Fibroblast of skin of right quadriceps (primary cell): ENCODE results near the gene GZMM.
"Not testable (repeated sequence)": the region's sequence is repeated elsewhere in the genome, so short reads cannot be mapped to it uniquely, and the experiment has no call there.

Experiments
- DNase-seq: peaks from one replicate; pipeline ENCODE4 v3.0.0-alpha.2; 2013

Gene GZMM

DNA sequence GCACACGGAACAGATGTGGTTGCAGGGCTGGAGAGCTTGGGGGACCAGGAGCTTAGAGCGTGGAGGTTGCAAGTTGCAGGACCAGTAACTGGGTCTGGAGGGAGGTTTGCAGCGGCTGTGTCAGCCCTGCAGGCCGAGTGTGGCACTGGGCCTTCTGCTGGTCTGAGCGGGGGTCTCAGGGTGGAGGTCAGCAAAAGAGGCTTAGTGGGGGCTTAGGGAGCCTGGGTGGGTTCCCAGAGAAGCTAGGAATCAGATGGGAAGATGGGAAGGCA, 40.1 kb downstream of the GZMM start:
- DNase-seq, result no peak

DNA sequence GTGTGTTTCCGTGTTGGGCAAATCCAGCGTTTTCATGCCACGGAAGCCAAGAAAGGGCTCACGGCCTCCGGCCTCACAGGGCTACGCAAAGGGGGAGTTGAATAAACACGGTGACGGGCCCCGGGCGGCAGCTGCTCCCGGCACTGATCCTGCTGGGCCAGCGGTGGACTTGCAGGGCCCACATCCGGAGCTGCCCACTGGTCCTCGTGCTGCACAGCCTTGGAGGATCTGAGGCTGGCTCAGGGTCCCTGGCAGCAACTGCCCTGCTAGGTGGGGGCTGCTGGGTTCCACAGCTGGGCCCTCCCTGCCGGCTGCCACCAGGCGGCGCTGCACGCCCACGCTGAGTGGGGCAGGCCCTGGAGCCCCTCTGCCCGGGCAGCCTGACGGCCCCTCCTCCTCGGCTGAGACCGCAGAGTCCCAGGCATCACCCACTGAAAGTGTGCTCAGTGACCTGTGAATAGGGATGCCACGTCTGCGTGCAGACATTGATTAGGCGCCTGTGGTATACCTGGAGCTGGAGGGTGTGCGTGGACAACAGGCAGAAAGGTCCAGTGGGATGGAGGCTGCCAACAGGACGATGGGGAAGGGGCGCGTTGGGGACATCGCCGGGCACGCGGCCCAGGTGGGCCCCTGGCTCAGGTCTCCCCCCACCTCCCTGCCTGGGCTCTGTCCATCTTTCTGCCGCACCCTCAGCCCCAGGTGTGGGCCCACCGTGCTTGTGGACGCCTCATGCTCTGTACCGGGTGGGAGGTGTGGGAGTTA, 40.6 kb downstream of the GZMM start:
- peak; percentile 49 for DNase-seq

DNA sequence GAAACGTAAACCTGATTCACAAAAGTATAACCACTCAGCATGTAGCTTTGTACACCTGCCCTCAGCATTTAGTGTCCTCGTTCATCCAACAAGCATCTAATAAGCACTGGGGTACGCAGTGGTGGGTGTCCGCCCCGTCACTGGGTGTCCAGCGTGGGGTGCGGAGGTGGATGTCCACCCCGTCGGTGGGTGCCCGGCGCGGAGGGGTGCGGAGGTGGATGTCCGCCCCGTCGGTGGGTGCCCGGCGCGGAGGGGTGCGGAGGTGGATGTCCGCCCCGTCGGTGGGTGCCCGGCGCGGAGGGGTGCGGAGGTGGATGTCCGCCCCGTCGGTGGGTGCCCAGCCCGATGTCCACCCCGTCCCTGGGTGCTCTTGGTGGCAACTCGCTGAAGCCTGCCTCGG, 41.3 kb downstream of the GZMM start:
- not testable (repeated sequence) for DNase-seq

- DNase-seq, result no peak
Observed at GRCh38 chr19:585551-586110, 41.8 kb downstream of the GZMM start.

DNA sequence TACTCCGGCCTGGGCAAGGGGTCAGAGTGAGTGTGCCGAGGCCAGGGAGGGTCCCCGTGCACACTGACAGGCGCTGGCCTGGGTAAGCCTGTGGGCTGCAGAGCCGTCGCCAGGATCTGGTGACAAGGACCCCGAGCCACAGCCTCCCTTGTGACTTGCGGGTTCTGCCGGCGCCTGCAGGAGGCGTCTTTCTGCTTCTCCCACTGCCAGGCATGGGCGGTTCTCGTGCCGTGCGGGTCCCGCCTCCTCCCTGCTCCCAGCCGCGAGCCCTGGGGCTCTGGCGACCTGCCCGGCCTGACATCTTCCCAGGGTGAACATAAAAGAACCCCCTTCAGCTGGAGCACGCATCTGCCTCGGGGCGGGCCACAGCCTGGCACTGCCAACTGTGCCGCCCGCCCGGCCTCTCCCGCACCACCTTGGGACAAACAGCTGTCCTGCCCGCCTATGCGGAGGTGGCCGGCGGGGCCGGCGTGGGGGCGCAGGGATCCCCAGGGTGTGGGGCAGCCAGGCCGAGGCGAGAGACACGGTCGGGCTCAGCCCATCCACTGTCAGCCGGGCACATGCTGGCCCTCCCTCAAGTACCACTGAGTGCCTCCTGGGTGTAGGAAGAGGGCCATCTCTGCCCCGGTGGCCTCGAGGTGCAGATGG, 44.4 kb downstream of the GZMM start:
- DNase-seq, result peak; percentile 80

GRCh38 chr19:588741-589692, 45.2 kb downstream of the GZMM start:
- DNase-seq, result no peak

DNA sequence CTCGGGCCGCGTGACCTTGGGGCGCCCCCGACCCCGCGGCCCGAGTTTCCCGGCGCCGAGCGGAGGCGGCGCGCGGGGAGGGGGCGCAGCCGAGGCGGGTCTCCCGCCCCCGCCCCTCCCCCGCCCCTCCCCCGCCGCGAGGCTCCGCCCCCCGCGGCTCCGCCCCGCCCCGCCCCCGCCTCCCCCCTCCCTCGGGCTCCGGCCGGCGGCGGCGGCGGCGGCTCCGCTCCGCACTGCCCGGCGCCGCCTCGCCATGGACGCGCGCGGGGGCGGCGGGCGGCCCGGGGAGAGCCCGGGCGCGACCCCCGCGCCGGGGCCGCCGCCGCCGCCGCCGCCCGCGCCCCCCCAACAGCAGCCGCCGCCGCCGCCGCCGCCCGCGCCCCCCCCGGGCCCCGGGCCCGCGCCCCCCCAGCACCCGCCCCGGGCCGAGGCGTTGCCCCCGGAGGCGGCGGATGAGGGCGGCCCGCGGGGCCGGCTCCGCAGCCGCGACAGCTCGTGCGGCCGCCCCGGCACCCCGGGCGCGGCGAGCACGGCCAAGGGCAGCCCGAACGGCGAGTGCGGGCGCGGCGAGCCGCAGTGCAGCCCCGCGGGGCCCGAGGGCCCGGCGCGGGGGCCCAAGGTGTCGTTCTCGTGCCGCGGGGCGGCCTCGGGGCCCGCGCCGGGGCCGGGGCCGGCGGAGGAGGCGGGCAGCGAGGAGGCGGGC, 46.0 kb downstream of the GZMM start, which contains the start of gene HCN2:
HCN2 (plus strand) TSS at position 189 of the 703 bp plus-strand sequence; CDS start at position 254, 65 bp downstream.
- no peak for DNase-seq

- peak; percentile 30 for DNase-seq
Observed at GRCh38 chr19:590396-590745, 46.5 kb downstream of the GZMM start.

DNA sequence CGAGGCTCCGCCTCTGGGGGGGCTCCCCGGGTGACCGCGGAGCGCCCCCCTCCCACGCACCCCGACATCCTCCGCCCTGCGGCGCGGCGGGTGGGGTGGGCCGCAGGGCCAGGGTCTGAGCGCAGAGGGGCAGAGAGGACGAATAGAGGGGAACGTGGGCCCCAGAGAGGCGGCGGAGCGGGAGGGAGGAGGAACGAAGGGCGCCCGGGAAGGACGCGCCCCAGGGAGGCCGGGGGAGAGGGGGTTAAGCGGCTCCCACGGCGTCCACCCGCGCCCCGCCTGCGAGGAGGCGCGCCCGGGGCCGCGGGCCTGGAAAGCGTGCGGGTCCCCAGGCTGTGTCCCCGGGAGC, 46.9 kb downstream of the GZMM start:
- DNase-seq, result no peak

DNA sequence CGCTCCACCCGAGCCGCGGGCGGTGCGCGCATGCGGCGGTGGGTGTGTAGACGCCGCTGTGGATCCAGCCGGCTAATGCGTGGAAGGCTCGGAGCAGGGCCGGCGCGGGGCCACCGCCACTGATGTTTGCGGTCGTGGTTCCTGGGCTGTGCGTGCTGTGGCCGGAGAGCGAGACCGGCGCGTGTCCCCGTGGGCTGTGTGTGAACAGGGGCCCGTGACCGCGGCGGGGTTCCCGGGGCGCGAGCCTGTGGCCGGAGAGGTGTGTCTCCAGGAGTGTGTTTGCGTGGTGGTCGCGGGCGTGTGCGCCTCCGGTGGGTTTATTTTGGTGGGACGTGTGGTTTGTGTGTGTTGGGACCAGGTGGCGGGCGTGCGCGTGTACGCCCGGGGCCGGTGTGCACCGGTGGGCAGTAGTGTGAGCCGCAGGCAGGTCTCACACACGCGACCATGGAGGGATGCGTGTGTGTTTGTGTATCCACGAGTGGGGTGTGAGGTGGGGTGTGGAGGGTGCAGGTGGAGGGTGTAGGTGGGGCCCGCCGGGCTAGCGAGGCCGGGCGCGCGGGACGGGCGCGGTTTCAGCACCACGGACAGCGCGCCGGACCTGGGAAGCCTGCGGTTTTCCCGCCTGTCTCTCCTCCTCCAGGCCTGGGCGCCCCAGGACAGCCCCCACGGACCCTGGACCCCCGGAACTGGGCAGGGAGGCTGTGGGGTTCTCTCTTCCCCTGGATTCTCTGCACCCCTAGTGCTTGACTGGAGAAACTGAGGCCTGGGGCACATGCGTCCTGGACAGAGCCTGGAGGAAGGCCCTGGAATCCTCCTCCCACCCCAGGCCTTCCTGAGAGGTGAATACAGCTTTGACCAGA, 47.5 kb downstream of the GZMM start:
- no peak for DNase-seq

DNA sequence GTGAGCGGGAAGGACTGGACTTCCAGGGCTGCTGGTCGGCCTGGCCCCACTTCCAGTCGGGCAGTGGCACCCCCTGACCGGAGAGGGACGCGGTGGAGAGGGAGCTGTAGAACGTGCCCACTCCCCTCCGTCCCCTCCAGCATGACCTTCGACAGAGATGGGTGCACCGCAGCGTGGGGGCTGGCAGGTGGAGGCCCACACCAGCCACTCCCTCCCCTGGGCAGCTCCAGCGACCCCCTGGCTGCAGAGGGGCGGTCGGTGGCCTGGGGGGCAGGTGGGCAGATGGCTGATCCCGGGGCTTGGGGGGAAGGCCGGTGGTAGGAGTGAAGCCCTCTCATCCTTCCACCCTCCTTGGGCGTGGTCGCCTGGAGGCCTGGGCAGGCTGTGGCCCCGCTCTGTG, 48.2 kb downstream of the GZMM start:
- no peak for DNase-seq

GRCh38 chr19:593055-593454, 49.2 kb downstream of the GZMM start:
- no peak for DNase-seq

GRCh38 chr19:593505-593904, 49.7 kb downstream of the GZMM start:
- DNase-seq, result no peak

- DNase-seq, result no peak
Observed at GRCh38 chr19:594265-594870, 50.5 kb downstream of the GZMM start.

- DNase-seq, result no peak
Observed at GRCh38 chr19:595326-596262, 51.7 kb downstream of the GZMM start.

DNA sequence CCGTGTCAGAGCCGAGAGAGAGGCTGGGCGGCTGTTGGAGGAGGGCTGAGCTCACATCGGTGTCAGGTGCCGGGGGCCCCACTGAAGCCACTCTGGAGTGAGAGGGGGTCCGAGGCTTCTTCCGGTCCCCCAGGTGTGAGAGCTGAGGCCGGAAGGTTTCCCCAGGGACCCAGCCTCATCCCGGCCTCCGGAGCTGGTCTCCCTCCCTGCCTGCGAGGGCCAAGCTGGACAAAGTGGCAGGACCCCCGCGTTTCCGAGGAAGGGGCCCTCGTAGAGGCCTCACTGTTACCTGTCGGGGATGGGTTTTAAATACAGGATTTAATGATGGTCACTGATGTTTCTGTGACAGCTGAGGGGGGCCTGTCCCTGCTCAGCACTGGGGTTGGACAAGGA, 52.4 kb downstream of the GZMM start:
- no peak for DNase-seq

DNA sequence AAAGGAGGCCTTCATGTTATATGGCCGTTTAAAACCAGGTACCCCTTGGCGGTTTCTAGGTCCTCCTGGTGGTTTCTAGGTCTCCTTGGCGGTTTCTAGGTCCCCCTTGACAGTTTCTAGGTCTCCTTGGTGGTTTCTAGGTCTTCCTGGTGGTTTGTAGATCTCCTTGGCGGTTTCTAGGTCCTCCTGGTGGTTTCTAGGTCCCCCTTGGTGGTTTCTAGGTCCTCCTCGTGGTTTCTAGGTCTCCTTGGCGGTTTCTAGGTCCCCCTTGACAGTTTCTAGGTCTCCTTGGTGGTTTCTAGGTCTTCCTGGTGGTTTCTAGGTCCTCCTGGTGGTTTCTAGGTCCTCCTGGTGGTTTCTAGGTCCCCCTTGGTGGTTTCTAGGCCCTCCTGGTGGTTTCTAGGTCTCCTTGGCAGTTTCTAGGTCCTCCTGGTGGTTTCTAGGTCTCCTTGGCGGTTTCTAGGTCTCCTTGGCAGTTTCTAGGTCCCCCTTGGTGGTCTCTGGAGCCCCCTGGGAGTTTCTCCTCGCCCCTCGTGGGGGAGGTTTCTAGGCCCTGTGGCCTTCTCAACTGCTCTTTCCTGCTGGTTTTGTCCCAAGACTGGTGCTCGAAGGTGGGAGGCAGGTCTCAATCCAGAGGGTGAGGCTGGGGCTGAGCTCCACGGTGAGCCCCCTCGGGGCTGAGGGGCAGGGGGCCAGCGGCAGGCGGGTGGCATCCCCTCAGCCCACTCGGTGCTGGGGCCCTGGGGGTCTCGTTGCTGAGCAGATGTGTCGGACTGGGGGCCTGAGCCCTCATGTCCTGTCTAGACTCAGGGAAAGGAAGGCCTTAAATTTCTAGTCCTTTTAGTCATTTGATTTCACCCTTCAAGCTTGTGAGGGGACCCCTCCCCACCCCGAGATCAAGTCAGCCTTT, 53.8 kb downstream of the GZMM start:
- no peak for DNase-seq
